ENCODE results near the gene PUS1. TPM values are rescaled to one million over a fixed set of nuclear protein-coding genes. Genes with fewer than 3 reads are reported as not detected.

Gene PUS1
- total and polyA plus RNA-seq, 5 experiments from 2014 or later, result 16.9 to 57.0 (median 35.1) TPM

DNA sequence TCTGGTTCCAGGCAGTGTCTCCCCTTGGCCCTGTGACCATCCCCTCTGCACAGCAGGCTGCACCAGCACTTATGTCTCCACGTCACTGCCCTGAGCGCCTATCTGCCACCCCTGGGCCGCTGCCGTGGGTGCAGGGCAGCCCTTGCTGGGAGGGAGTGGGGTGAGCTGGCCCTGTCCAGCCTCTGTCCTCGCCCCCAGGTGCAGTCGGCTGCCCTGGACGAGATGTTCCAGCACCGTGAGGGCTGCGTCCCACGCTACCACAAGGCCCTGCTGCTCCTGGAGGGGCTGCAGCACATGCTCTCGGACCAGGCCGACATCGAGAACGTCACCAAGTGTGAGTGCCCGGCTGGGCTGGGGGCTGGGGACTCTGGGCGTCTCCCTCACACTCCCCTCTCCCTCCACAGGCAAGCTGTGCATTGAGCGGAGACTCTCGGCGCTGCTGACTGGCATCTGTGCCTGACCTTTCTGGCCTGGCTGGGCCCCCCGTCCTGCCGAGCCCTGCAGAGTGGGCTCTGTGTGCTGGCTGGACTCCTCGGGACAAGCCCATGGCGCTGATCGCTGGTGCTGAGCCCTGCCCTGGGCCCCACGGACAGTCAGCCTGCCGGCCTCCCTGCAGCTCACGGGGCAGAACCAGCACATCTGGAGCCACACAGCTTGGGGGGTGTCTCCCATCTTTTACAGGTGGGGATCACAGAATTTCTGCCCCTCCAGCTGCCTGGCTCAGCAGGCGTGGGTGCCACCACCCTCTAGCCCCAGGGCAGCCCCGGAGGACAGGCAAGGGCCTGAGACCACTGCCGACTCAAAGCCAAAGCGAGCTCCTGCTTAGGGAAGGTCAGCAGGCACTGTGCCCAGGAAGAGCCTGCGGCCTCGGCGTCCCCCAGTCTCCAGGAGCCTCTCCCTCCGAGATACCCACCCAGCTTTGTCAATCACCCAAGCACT lies 7.9 kb upstream of the PUS1 start:
- no peak overlapping the region for H3K27ac Mint-ChIP-seq
- H3K36me3 Mint-ChIP-seq, result peaks cover 0 to 6% (median 0%) of the 10 kb centered on the region in 3 donors

DNA sequence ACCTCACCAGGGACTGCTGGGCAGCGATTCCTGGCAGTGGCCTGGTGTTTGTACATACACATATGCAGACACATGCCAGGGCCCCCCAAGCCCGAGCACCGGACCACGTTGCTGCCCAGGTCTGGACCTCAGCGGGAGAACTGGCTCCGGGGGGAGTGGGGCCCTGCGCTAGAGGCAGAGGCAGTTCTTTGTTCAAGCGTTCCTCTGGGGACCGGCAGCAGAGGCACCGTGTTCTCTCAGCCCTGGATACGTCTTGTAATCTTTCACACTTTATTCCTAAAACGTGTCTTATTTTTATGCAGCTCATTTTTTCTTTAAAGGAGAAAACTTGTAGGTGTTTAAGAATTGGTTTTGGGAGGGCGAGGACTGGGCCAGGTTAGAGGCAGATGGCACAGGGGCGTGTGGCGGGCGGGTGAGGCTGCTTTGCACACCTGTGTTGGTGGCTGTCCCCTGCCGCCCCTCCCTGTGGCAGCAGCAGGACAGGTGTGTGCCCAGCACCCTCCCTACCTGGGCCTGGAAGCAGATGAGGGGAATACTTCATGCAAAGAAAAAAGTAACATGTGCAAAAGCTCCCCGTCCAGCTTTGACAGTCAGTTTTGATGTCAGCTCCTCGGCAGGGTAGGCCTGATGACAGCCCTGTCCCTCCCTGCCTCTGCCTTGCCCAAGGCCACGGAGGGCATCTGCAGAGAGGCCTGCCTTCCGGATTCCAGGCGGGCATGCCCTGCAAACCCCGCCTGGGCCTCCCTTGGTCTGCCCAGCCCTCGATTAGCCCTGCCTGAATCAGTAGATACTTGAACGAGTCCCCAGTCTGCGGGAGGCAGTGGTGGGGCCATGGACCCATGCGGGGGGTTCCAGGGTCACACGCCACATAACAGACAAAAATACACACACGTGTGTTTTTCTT lies 7.0 kb upstream of the PUS1 start:
- peaks cover 0 to 6% (median 0%) of the 10 kb centered on the region in 3 donors for H3K36me3 Mint-ChIP-seq
- POLR2A ChIA-PET, result interaction anchor here (0.5 to 0.6 kb wide), 2 partner anchors 14 to 972 kb away, joined by 3 to 5 read pairs; no protein-coding TSS in a partner anchor
- no peaks in the 10 kb centered on the region for H3K9me3 Mint-ChIP-seq
- H3K27me3 Mint-ChIP-seq, result no peaks in the 10 kb centered on the region
- ATAC-seq (no peak), DNase-seq (no peak)
- peak overlapping the region in 1 of 10 donors; percentile 37 for H3K27ac Mint-ChIP-seq
- peaks cover 0 to 18% (median 4%) of the 10 kb centered on the region in 4 donors for H3K4me1 Mint-ChIP-seq
- H3K4me3 Mint-ChIP-seq, result no peak overlapping the region

More for the DNA sequence above, 7.9 kb upstream of the PUS1 start:
- Mint-ChIP-seq H3K27me3 (no peaks in the 10 kb centered on the region), H3K4me3 (no peak overlapping the region), H3K9me3 (no peaks in the 10 kb centered on the region), H3K4me1 (peaks cover 0 to 18% (median 4%) of the 10 kb centered on the region in 4 donors)
- ATAC-seq, result no peak
- DNase-seq, result no peak
- POLR2A ChIA-PET, result no interaction called here

DNA sequence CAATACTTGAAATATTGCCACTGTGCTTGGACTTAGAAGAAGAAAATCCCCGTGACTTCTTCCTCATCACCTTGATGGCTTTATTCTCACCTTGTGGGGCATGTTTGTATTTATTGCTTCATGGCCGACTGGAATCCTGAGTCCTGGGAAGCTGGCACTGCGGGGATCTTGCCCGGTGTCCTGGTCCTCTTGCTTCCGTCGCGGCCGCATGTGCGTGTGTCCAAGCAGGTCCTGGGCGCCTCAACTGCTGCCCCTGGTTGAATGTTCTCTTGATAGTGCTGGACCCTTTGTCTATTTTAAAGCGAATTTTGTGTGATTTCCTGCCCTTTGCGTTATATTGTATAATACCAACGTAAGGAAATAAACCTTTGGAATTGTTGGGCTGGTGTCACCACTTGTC lies 6.3 kb upstream of the PUS1 start:
- H3K4me3 Mint-ChIP-seq, result no peak overlapping the region
- H3K4me1 Mint-ChIP-seq, result peaks cover 2 to 20% (median 6%) of the 10 kb centered on the region in 4 donors
- H3K27me3 Mint-ChIP-seq, result no peaks in the 10 kb centered on the region
- H3K9me3 Mint-ChIP-seq, result no peaks in the 10 kb centered on the region
- peaks cover 0 to 6% (median 0%) of the 10 kb centered on the region in 3 donors for H3K36me3 Mint-ChIP-seq
- ATAC-seq, result no peak
- peak overlapping the region in 2 of 10 donors; percentile 33 to 60 for H3K27ac Mint-ChIP-seq
- POLR2A ChIA-PET, result no interaction called here
- no peak for DNase-seq

DNA sequence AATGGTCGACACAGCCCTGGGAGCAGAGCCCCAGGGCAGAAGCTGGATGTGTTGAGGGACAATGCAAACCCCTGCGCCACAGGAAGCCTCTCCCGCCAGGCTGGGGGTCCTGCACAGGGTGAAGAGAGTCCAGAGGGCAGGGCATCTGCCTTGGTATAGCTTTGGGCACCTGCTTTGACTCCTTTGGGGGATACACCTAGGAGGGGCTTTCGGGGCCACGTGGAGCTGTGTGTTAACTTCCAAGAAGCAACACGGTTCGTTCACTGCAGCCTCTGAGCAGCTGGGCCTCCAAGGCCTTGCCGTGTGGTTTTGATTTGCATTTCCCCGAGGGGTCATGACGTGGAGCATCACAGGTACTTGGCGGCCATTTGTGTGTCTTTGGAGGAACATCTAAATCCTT lies 5.8 kb upstream of the PUS1 start:
- POLR2A ChIA-PET, result no interaction called here
- no peak overlapping the region for H3K4me3 Mint-ChIP-seq
- H3K36me3 Mint-ChIP-seq, result peaks cover 0 to 6% (median 0%) of the 10 kb centered on the region in 3 donors
- no peaks in the 10 kb centered on the region for H3K9me3 Mint-ChIP-seq
- ATAC-seq (no peak), DNase-seq (peak in 1 of 10 donors; percentile 16)
- peaks cover 6 to 24% (median 9%) of the 10 kb centered on the region in 4 donors for H3K4me1 Mint-ChIP-seq
- peak overlapping the region in 1 of 10 donors; percentile 33 for H3K27ac Mint-ChIP-seq
- no peaks in the 10 kb centered on the region for H3K27me3 Mint-ChIP-seq

DNA sequence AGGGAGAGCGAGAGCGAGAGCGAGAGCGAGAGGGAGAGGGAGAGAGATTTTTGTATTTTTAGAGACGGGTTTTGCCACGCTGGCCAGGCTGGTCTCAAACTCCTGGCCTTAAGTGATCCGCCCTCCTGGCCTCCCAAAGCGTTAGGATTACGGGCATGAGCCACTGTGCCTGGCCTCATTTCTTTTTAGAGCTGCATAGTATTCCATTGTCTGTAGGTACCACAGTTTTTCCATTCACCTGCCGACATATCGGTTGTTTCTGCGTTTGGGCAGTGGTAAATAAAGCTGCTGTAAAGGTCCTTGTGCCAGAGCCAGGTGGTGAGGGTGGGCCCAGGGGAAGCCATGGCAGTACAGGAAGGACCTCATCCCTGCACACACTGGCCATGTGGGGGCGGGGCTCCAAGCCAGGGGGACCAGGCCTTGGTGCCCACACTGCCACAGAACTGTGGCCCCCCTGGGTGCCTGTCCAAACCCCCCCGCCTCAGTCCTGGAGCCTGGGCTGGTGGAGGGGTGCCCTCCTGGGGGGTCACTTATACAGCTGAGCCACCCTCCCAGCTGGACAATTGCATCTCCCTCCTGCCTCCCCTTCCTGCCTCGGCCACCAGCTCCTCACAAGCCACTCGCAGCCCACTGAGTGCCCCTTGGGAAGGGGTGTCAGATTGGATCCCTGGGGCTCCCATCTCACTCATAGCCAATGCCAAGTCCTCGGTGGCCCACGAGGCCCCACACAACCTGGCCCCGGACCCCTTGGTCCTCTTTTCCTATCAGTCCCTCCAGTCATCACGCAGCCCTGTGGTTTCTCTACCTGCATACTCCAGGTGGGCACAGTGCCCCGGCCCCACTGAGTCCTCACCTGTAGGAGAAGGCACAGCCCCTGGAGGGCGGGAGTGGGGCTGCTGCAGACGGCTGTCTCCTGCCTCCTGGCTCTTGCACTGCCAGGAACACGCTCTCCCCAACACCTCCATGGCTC lies 1.7 kb upstream of the PUS1 start:
- H3K4me1 Mint-ChIP-seq, result peaks cover 10 to 40% (median 21%) of the 10 kb centered on the region in 4 donors
- no peaks in the 10 kb centered on the region for H3K9me3 Mint-ChIP-seq
- H3K27ac Mint-ChIP-seq, result peak overlapping the region in 4 of 10 donors; percentile 44 to 92 (median 58)
- H3K4me3 Mint-ChIP-seq, result peak overlapping the region; percentile 82 to 99 (median 91)
- POLR2A ChIA-PET, result interaction anchor here (0.6 to 4.3 kb wide), 4 partner anchors 23 to 220 kb away, joined by 3 to 42 read pairs (median 5); partner anchors contain the start of gene EP400
- no peak for ATAC-seq
- no peaks in the 10 kb centered on the region for H3K27me3 Mint-ChIP-seq
- H3K36me3 Mint-ChIP-seq, result peaks cover 0 to 11% (median 3%) of the 10 kb centered on the region in 3 donors
- DNase-seq, result no peak

DNA sequence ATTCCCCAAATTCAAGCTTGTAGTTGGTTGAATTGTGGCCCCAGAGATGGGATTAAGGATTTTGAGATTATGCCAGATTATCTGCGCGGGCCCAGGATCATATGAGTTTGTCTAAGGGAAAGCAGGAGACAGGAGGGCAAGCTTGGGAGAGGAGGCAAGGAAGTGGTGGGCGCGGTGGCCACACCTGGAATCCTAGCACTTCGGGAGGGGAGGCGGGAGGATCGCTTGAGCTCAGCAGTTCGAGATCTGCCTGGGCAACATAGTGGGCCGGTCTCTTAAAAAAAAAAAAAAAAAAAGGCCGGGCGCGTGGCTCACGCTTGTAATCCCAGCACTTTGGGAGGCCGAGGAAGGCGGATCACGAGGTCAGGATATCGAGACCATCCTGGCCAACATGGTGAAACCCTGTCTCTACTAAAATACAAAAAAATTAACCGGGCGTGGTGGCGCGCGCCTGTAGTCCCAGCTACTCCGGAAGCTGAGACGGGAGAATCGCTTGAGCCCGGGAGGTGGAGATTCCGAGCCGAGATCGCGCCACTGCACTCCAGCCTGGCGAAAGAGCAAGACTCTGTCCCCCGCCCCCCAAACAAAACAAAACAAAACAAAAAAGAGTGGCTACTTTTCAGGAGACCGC lies 881 bp upstream of the PUS1 start:
- POLR2A ChIA-PET, result interaction anchor here (0.6 to 4.3 kb wide), 5 partner anchors 22 to 221 kb away, joined by 3 to 42 read pairs (median 5); partner anchors contain the start of gene EP400
- peak overlapping the region in 9 of 10 donors; percentile 52 to 95 (median 80) for H3K27ac Mint-ChIP-seq
- peak; percentile 8 to 10 for ATAC-seq
- DNase-seq, result no peak
- H3K9me3 Mint-ChIP-seq, result no peaks in the 10 kb centered on the region
- peaks cover 0 to 17% (median 6%) of the 10 kb centered on the region in 3 donors for H3K36me3 Mint-ChIP-seq
- H3K4me1 Mint-ChIP-seq, result peaks cover 14 to 38% (median 21%) of the 10 kb centered on the region in 4 donors
- H3K27me3 Mint-ChIP-seq, result no peaks in the 10 kb centered on the region
- peak overlapping the region; percentile 82 to 99 (median 91) for H3K4me3 Mint-ChIP-seq

DNA sequence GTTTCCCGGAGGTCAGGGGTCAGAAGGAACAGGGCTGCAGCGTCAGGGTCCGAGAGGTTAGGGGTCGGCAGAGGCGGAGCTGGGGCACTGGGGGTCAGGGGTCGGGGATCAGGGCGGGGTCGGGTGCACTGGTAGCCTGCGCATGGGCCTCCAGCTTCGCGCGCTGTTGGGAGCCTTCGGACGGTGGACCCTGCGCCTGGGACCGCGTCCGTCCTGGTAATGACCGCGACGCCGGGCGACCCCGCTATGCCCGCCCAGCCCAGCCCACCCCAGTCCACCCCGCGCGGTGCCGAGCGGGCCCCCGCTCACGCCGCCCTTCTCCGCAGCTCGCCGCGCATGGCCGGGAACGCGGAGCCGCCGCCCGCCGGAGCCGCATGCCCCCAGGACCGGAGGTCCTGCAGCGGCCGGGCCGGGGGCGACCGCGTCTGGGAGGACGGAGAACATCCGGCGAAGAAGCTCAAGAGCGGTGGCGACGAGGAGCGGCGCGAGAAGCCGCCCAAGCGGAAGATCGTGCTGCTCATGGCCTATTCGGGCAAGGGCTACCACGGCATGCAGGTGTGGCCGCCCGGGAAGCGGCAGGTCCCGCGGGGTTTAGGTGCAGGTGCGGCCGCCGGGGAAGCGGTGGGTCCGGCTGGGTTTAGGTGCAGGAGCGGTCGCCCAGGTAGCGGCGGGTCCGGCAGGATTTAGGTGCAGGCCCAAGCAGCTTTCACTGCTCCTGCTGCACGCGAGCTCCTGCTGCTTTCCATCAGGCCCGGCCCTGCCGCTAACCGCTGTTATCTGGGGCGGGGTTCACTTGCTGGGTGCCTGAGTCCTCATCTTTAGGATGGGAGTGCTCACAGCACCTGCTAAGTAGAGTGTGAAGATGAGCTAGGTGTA lies 743 bp downstream of the PUS1 start:
- Mint-ChIP-seq H3K27ac (peak overlapping the region; percentile 53 to 95 (median 92)), H3K27me3 (no peaks in the 10 kb centered on the region), H3K9me3 (no peaks in the 10 kb centered on the region), H3K4me3 (peak overlapping the region; percentile 88 to 99 (median 94)), H3K36me3 (peaks cover 0 to 31% (median 9%) of the 10 kb centered on the region in 3 donors), H3K4me1 (peaks cover 14 to 27% (median 19%) of the 10 kb centered on the region in 4 donors)
- DNase-seq (peak in 4 of 10 donors; percentile 24 to 36 (median 30)), ATAC-seq (peak in 1 of 2 donors; percentile 7)
- POLR2A ChIA-PET, result interaction anchor here (0.6 to 4.3 kb wide), 8 partner anchors 9 to 40 kb away, joined by 3 to 42 read pairs (median 4); partner anchors contain the start of gene EP400

DNA sequence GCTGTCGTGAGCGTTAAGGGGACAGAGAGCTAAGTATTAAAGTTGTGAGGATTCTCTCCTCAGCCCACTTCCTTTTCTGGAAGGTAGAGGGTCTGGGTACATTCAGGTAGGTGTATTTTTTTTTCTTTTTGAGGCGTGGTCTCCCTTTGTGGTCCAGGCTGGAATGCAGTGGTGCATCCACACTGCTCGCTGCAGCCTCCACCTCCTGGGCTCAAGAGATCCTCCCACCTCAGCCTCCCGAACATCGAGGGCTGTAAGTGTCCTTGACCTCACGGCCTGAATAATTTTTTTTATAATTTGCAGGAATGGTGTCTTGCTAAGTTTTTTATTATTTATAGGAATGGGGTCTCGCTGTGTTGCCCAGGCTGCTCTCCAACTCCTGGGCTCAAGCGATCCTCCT lies 1.4 kb downstream of the PUS1 start:
- Mint-ChIP-seq H3K36me3 (peaks cover 0 to 34% (median 9%) of the 10 kb centered on the region in 3 donors), H3K4me1 (peaks cover 14 to 23% (median 18%) of the 10 kb centered on the region in 4 donors), H3K27ac (peak overlapping the region in 9 of 10 donors; percentile 10 to 85 (median 78)), H3K4me3 (peak overlapping the region; percentile 82 to 99 (median 87)), H3K9me3 (no peaks in the 10 kb centered on the region), H3K27me3 (no peaks in the 10 kb centered on the region)
- POLR2A ChIA-PET, result interaction anchor here (0.6 to 4.3 kb wide), 5 partner anchors 14 to 33 kb away, joined by 3 to 42 read pairs (median 4); partner anchors contain the start of gene EP400
- DNase-seq (no peak), ATAC-seq (no peak)

DNA sequence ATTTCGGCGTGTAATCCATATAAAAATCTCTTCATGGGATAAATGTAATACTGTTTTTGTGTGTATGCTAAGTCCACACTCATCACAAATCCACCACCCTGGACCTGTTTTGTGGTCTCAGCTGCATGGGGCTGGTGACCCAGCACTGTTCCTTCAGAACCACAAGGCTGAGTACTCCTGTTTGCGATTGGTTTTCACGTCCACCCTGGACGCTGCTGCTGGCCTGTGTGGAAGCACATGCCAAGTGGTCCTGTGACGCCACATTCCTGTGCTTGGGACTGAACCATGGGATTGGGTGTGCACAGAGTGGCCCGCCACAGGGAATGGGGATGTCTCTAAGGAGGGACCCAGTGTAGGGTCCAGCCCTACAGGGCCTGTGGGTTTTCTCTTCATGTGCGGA lies 4.3 kb downstream of the PUS1 start:
- peaks cover 0 to 54% (median 9%) of the 10 kb centered on the region in 3 donors for H3K36me3 Mint-ChIP-seq
- H3K4me3 Mint-ChIP-seq, result no peak overlapping the region
- no peaks in the 10 kb centered on the region for H3K27me3 Mint-ChIP-seq
- ATAC-seq (no peak), DNase-seq (no peak)
- H3K4me1 Mint-ChIP-seq, result peaks cover 11 to 16% (median 12%) of the 10 kb centered on the region in 4 donors
- H3K27ac Mint-ChIP-seq, result no peak overlapping the region
- no peaks in the 10 kb centered on the region for H3K9me3 Mint-ChIP-seq
- POLR2A ChIA-PET, result no interaction called here

DNA sequence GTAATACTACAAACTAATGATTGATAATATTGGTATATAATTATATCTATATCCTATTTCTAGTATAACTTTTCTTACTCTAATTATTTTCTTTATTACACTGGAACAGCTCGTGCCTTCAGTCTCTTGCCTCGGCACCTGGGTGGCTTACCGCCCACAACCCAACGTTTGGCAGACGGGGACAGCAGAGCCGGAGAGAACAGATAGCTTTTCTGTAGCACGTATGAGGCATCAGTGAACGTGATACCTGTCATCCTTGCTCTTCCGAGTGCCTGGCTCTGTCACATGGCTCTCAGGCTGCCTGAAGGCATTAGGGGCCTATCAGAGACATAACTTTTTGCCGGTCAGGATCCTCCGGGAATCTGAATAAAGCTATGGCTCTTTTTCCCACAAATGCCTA lies 5.5 kb downstream of the PUS1 start:
- Mint-ChIP-seq H3K27me3 (no peaks in the 10 kb centered on the region), H3K4me1 (peaks cover 7 to 14% (median 9%) of the 10 kb centered on the region in 4 donors), H3K4me3 (no peak overlapping the region), H3K27ac (no peak overlapping the region), H3K9me3 (no peaks in the 10 kb centered on the region), H3K36me3 (peaks cover 0 to 58% (median 12%) of the 10 kb centered on the region in 3 donors)
- POLR2A ChIA-PET, result interaction anchor here (1.0 kb wide), 1 partner anchor 15 kb away, joined by 3 read pairs; the partner anchor contains the start of gene EP400
- DNase-seq (no peak), ATAC-seq (no peak)
